GM12801 (cell line): ENCODE data around the gene CDK6.

Source experiments
- TF ChIP-seq, protein P1 (sequence below): IDR thresholded peaks from one replicate; pipeline ENCODE4 v1.5.1; 2011; ENCODE audit warnings: control low read depth; ENCODE audit not compliant: insufficient read length; ENCODE audit errors: extremely low read depth

The CDK6 gene

DNA sequence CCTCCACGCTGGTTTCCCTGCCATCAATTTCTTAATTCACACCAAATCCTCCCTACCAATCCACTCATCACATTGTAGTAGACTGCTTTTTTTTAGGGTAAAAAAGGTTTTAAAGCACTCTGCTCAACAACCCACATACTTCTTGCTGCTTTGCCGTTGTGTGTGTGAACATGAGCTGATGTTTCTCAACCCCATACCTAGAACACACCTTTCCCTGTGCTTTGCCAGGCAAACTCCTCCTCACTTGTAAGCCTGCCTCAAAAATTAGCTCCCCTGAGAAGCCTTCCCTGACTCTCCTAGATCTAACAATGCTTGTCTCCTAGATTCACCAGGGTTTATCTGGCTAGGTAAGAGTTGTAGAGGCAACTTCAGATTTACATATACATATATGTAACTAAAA lies 127.2 kb downstream of the CDK6 start:
- TF ChIP-seq, protein P1, sequence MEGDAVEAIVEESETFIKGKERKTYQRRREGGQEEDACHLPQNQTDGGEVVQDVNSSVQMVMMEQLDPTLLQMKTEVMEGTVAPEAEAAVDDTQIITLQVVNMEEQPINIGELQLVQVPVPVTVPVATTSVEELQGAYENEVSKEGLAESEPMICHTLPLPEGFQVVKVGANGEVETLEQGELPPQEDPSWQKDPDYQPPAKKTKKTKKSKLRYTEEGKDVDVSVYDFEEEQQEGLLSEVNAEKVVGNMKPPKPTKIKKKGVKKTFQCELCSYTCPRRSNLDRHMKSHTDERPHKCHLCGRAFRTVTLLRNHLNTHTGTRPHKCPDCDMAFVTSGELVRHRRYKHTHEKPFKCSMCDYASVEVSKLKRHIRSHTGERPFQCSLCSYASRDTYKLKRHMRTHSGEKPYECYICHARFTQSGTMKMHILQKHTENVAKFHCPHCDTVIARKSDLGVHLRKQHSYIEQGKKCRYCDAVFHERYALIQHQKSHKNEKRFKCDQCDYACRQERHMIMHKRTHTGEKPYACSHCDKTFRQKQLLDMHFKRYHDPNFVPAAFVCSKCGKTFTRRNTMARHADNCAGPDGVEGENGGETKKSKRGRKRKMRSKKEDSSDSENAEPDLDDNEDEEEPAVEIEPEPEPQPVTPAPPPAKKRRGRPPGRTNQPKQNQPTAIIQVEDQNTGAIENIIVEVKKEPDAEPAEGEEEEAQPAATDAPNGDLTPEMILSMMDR = no peak

DNA sequence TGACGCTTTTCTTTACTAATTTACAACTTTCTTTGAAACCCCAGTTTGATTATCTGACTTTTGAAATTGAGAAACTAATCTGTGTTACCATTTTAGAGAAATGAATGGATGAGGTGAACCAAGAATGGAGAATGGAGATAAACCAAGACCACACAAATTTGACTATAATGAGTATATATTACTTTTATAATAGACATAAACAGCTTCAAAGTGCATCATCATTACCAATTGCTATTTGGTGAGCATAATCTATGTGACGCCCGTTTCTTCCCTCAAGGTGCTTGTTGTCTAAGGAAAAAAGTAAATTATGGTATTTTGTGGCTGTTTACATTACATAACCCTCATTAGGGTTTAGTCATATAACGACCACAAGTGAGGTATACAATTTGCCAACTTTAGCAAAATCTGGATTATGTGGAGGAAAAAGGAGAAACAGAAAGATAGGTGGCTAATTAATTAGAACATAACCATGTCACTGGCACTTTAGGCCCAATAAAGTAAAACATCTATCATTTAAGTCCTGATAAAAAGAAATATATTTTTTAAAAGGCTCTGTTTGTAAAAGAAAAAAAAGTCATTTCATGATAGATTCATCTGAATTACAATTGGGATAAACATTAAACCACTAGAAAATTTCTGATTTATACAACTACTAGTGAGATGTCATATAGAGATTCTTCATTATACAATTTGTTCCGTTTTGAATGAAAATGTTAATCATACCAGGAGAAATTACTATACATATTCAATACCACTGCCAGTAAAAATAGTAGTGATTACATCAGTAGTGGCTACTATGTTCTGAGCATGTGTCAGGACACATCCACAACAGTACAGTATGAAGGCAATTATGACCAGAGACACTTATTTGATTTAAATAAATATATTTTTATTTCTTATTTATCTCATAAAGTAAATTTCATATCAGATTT lies 128.0 kb downstream of the CDK6 start:
- TF ChIP-seq, protein P1 = no peak

DNA sequence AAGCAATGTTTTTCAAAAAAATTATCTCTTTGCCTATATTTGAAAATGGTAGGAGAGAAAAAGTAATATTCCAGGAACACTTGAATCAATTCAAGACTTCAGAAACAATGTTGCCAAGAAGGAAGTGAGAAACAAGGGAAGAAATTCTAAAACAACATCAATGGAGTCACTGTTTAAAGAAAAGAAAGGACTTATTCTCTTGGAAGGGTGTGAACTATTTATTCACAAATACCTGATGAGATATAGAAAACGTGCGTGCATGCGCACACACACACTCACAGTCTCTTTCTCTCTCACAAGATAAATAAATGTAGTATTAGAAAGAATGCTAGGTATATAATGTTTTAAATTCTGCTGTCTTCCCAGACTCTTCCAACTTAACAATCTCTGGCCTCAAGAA lies 128.9 kb downstream of the CDK6 start:
- TF ChIP-seq, protein P1 = no peak

DNA sequence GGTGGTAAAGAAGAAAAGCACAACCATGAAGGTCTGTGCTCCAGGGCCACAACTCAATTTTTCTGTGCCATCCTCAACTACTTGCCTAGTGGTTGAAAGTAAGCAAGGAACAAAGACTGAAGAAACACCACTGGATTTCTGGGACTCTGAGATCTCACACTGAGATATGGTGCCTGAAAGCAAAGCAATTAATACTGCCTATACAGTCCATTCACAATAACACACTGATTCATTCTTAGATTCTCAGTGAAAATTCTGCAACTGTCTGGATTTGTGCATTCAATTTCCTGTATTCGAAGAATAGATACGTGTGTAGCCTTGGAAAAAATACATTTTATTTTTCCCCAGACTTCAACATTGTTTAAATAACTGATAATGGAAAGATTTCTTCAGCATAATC lies 129.8 kb downstream of the CDK6 start:
- TF ChIP-seq, protein P1 = no peak

DNA sequence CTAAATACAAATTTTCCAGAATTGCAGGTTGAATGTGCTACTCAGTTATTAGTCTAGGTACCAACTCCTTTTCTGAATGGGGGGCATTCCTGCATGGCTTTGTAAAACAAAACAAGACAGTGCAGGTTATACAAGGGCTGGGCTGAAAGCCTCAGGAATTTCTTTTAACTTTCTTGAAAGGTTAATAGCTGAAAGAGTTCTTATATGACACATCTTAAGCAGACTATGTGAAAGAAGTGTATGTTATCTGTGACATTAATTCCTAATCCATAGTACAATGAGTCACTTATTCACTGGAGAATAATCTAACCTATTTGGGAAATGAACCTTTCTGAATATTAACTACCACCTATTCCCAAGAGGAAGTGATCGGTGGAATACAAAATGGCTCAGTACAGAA lies 130.5 kb downstream of the CDK6 start:
- TF ChIP-seq, protein P1 = no peak

DNA sequence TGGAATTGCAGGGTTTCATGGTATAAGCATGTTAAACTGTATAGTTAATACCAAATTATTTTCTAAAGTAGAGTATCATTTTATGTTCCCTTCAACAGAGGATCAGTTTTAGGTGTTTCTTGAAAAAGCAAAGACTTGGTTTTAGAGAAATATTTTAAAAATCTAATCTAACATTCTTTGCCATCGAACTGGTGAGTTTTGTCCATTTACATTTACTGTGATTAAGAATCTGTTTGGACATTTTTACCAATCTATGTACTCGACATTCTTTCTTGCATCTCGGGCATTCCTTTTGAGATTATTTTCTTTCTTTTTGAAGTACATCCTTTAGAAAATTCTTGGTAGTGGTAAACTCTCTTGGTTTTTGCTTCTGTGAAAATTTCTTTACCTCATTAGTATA lies 131.5 kb downstream of the CDK6 start:
- TF ChIP-seq, protein P1 = no peak

DNA sequence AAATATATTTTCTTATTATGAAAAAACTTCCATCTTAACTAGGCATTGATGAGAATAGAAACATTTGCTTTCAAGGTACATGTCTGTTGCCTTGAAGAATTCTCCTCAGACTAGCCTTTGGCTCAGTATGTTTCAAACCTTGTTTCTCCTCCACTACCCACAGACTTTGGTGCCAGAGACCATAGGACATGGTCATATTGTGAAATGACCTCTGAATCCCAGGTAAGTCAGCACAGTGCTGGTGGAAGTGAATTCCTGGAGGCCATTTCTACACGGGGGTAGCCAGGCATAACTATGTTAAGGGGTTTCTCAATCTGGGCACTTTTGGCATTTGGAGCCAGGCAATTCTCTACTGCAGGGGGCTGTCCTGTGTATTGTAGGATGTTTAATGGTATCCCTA lies 133.8 kb downstream of the CDK6 start:
- TF ChIP-seq, protein P1 = no peak
